Endothelial cell of umbilical vein (primary cell): ENCODE results near the gene SNX18. TPM values are rescaled to one million over a fixed set of nuclear protein-coding genes. Genes with fewer than 3 reads are reported as not detected.

Experiments
- BruUV-seq: library from RNA; stranded (reverse); fragments of 400-500 nt; replicated peaks from 2 replicates; lab custom pipeline; 2021; lab: Mats Ljungman, UMichigan
- CTCF ChIA-PET: fragments of 300-600, 350-600 bp; sonication (Branson Sonifier 250); formaldehyde crosslinking; loops from one replicate; lab custom pipeline; 2021; ENCODE audit warnings: antibody characterized with exemption, inconsistent platforms; lab: Charles Lee
- POLR2A ChIA-PET: fragments of 300-600, 350-600 bp; sonication (Branson Sonifier 250); formaldehyde crosslinking; loops from one replicate; lab custom pipeline; 2021; ENCODE audit warnings: antibody characterized with exemption, inconsistent platforms; lab: Charles Lee
- DNase-seq: peaks from one replicate; pipeline ENCODE4 v3.0.0-alpha.2; 2011; ENCODE audit warnings: low read depth, low spot score
- FAIRE-seq: peaks from 2 replicates; lab custom pipeline; 2011; peaks lifted over from hg19 to GRCh38; lab: Jason Lieb, UNC
- H2AFZ ChIP-seq: 2 replicates; pipeline ENCODE4 v1.6.0; 2012; ENCODE audit warnings: low read depth, low read length, control low read depth, inconsistent platforms
- H3K27ac ChIP-seq: 2 replicates; pipeline ENCODE4 v1.5.1; 2011; ENCODE audit warnings: low read depth, mild to moderate bottlenecking, control low read depth, low read length, moderate library complexity; ENCODE audit not compliant: insufficient read depth
- H3K27me3 ChIP-seq, 2 experiments: 2 replicates each; pipeline versions ENCODE4 v1.6.0 to v1.6.1; 2011; ENCODE audit warnings: low read length in 2 of 2, mixed read lengths in 1 of 2; ENCODE audit not compliant: control insufficient read depth in 2 of 2, insufficient read depth in 2 of 2
- H3K36me3 ChIP-seq, 2 experiments: 2 replicates in 1 of 2; 3 replicates in 1 of 2; pipeline ENCODE4 v1.5.1; 2011; ENCODE audit warnings: low read length in 2 of 2, mild to moderate bottlenecking in 1 of 2, moderate library complexity in 1 of 2; ENCODE audit not compliant: control insufficient read depth in 2 of 2, insufficient read depth in 2 of 2; ENCODE audit errors: extremely low read depth in 1 of 2
- H3K4me1 ChIP-seq: 3 replicates; pipeline ENCODE4 v1.5.1; 2011; ENCODE audit warnings: mild to moderate bottlenecking, low read length; ENCODE audit not compliant: control insufficient read depth, insufficient read depth; ENCODE audit errors: extremely low read depth
- H3K4me2 ChIP-seq: 2 replicates; pipeline ENCODE4 v1.6.1; 2011; ENCODE audit warnings: low read length, control low read depth, mixed read lengths; ENCODE audit not compliant: insufficient read depth
- H3K4me3 ChIP-seq, 3 experiments: fragments of 200-600 bp in 1 of 3; sonication (generic), shearing (Covaris generic) in 1 of 3; replicated peaks in 1 of 3; 2 replicates each; pipeline ENCODE4 v1.5.1; 2011 to 2016; ENCODE audit warnings: control low read depth in 3 of 3, low read length in 3 of 3, mild to moderate bottlenecking in 2 of 3, inconsistent platforms in 1 of 3, low read depth in 1 of 3, moderate library complexity in 1 of 3; ENCODE audit not compliant: insufficient read depth in 1 of 3
- H3K79me2 ChIP-seq: 2 replicates; pipeline ENCODE4 v1.6.0; 2012; ENCODE audit warnings: low read length, inconsistent platforms; ENCODE audit not compliant: control insufficient read depth, insufficient read depth
- H3K9ac ChIP-seq: replicated peaks from 2 replicates; pipeline ENCODE3; 2011; ENCODE audit warnings: low read length, control low read depth; ENCODE audit not compliant: insufficient read depth; ENCODE audit errors: extremely low read depth
- H3K9me1 ChIP-seq: replicated peaks from 3 replicates; pipeline ENCODE4 v1.6.0; 2011; ENCODE audit warnings: mild to moderate bottlenecking, low read length; ENCODE audit not compliant: control insufficient read depth, insufficient read depth; ENCODE audit errors: extremely low read depth
- H3K9me3 ChIP-seq: replicated peaks from 2 replicates; pipeline ENCODE4 v1.5.1; 2012; ENCODE audit warnings: low read length, inconsistent platforms; ENCODE audit not compliant: control insufficient read depth, insufficient read depth
- H4K20me1 ChIP-seq: replicated peaks from 2 replicates; pipeline ENCODE3; 2011; ENCODE audit warnings: mild to moderate bottlenecking, low read length; ENCODE audit not compliant: control insufficient read depth, insufficient read depth; ENCODE audit errors: extremely low read depth
- CTCF ChIP-seq, 2 donors: IDR thresholded peaks; 1 replicate in 1 of 2; 2 replicates in 1 of 2; pipeline ENCODE4 v1.5.1; 2011; ENCODE audit warnings: low read length in 2 of 2, mild to moderate bottlenecking in 2 of 2, moderate library complexity in 2 of 2, control low read depth in 1 of 2, inconsistent platforms in 1 of 2, low read depth in 1 of 2; ENCODE audit not compliant: insufficient read depth in 1 of 2; ENCODE audit errors: extremely low read depth in 1 of 2
- EZH2 ChIP-seq: IDR thresholded peaks from 2 replicates; pipeline ENCODE4 v1.6.1; 2012; ENCODE audit warnings: borderline replicate concordance, low read depth, mild to moderate bottlenecking, moderate library complexity, low read length, inconsistent platforms; ENCODE audit not compliant: severe bottlenecking
- FOS ChIP-seq: IDR thresholded peaks from 2 replicates; pipeline ENCODE4 v1.6.1; 2011; ENCODE audit warnings: mild to moderate bottlenecking, low read length, moderate library complexity, borderline replicate concordance; ENCODE audit not compliant: insufficient read depth
- GATA2 ChIP-seq: IDR thresholded peaks from 2 replicates; pipeline ENCODE4 v1.7.0; 2011; ENCODE audit warnings: low read depth, mild to moderate bottlenecking, moderate library complexity, mixed read lengths, low read length; ENCODE audit not compliant: insufficient read length, insufficient read depth
- JUN ChIP-seq: IDR thresholded peaks from 2 replicates; pipeline ENCODE4 v1.6.1; 2011; ENCODE audit warnings: borderline replicate concordance, low read depth; ENCODE audit not compliant: insufficient read length, insufficient read depth
- MAX ChIP-seq: IDR thresholded peaks from 2 replicates; pipeline ENCODE4 v1.6.1; 2011; ENCODE audit not compliant: insufficient read depth, insufficient read length
- MYC ChIP-seq: IDR thresholded peaks from one replicate; pipeline ENCODE4 v1.6.1; 2011; ENCODE audit warnings: mild to moderate bottlenecking, low read depth, low read length
- POLR2A ChIP-seq: IDR thresholded peaks from 2 replicates; pipeline ENCODE4 v1.6.1; 2012; ENCODE audit warnings: low read depth, mild to moderate bottlenecking, control low read depth, low read length
- POLR2AphosphoS5 ChIP-seq: IDR thresholded peaks from 2 replicates; pipeline ENCODE4 v1.6.1; 2012; ENCODE audit warnings: low read depth, mild to moderate bottlenecking, control low read depth, low read length, moderate library complexity; ENCODE audit not compliant: insufficient read depth
- dilution Hi-C: fragments of 300-500 bp; cut with MboI; formaldehyde crosslinking; loops from one replicate; pipeline ENCODE4 v1.15.0; 2019; ENCODE audit warnings: low sequenced_read_pairs; ENCODE audit not compliant: extremely low pct_ligation_motif_present
- intact Hi-C: fragments of 100-400 bp; cut with micrococcal nuclease; formaldehyde crosslinking; loops from one replicate; pipeline ENCODE4 v1.10.0; 2022
- polyA plus RNA-seq, 4 experiments: library from polyadenylated mRNA; depleted of rRNA in 3 of 4; stranded (reverse) in 3 of 4; unstranded in 1 of 4; fragments of >200 nt; gene quantifications; 2 replicates each; pipeline versions ENCODE4 v1.2.1 to v1.2.3, GENCODE V29; 2011 to 2012; ENCODE audit warnings: missing spikeins in 1 of 4
- total RNA-seq: library from RNA; stranded (reverse); gene quantifications from 2 replicates; pipeline ENCODE4 v1.2.3, GENCODE V29; 2021

Gene SNX18
- total and polyA plus RNA-seq, 2 donors (not counting 3 experiments of a cell fraction or from before 2014, with no cell fraction given) = 11.8 to 25.3 TPM

GRCh38 chr5:54517174-54517511 lies 416 bp upstream of the SNX18 start:
- Histone ChIP-seq H3K27me3 (no peaks in the 10 kb centered on the region), H3K36me3 (no peaks in the 10 kb centered on the region), H3K9me1 (no peaks in the 10 kb centered on the region), H3K27ac (no peak overlapping the region), H3K4me3 (peak overlapping the region in 2 of 3 experiments; percentile 7 to 60), H3K9me3 (no peaks in the 10 kb centered on the region), H3K4me2 (peak overlapping the region; percentile 89), H2AFZ (peak overlapping the region; percentile 89), H3K79me2 (peaks cover 38% of the 10 kb centered on the region), H3K9ac (no peak overlapping the region), H4K20me1 (no peaks in the 10 kb centered on the region), H3K4me1 (peaks cover 43% of the 10 kb centered on the region)
- ChIA-PET POLR2A (interaction anchor here (1.0 kb wide), 1 partner anchor 350 kb away, joined by 3 read pairs; no protein-coding TSS in a partner anchor), CTCF (interaction anchor here (0.6 to 5.3 kb wide), 50 partner anchors 9 to 1407 kb away, joined by 3 to 301 read pairs (median 6); partner anchors contain the start of genes GPX8 and MOCS2)
- no TSS peak for BruUV-seq
- TF ChIP-seq MAX (no peak), CTCF (IDR thresholded peaks at IDR 0.05; ENCODE audit: extremely low read depth in 1 of 2, insufficient read depth in 1 of 2, low read depth in 1 of 2, low read length in 2 of 2) (no peak), JUN (no peak), POLR2AphosphoS5 (no peak), GATA2 (no peak), EZH2 (no peak), POLR2A (no peak), FOS (no peak), MYC (no peak)
- DNase-seq (no peak), FAIRE-seq (no peak)
- dilution Hi-C loops (no loop called here), intact Hi-C loops (loop anchor here (1.0 to 2.0 kb wide), 11 partner anchors 41 to 642 kb away; no protein-coding TSS in a partner anchor)
